Measurements from ENCODE around the gene ARMC5. TPM values are rescaled to one million over a fixed set of nuclear protein-coding genes. Genes with fewer than 3 reads are reported as not detected.
A peak's percentile ranks its signal among the peaks of the same experiment; 100 is the strongest.

The ARMC5 gene
- total and polyA plus RNA-seq, 9 of the 15 experiments (the other 6 are each of a cell fraction or from before 2014, with no cell fraction given), result 0.11 to 13.5 (median 2.1) TPM

GRCh38 chr16:31458844-31459686 is at the start of gene ARMC5 (continued):
- TF ChIP-seq E2F8 (IDR thresholded peaks at IDR 0.05; ENCODE audit: low read depth, partially characterized antibody) (peak; percentile 90), ATF4 (CRISPR knock-in tag; IDR thresholded peaks at IDR 0.05) (peak; percentile 73; the same call in 1 of the 2 replicates), ZNF354B (CRISPR knock-in tag; IDR thresholded peaks at IDR 0.05) (peak; percentile 22; the same call in 1 of the 2 replicates), GATAD2B (IDR thresholded peaks at IDR 0.05; ENCODE audit: borderline replicate concordance) (peak; percentile 54; the same call in 1 of the 2 replicates), TCF7 (IDR thresholded peaks at IDR 0.05; ENCODE audit: borderline replicate concordance) (0 out of 2 replicates have a peak, but pooled peaks have one; percentile 38), LCOR (CRISPR knock-in tag; IDR thresholded peaks at IDR 0.05) (peak; percentile 90), MTF1 (CRISPR knock-in tag; IDR thresholded peaks at IDR 0.05; ENCODE audit: borderline replicate concordance) (no peak), KDM4B (IDR thresholded peaks at IDR 0.05; ENCODE audit: borderline replicate concordance in 2 of 2, low read depth in 1 of 2) (no peak), ZNF280B (CRISPR knock-in tag; IDR thresholded peaks at IDR 0.05) (no peak), ZBTB2 (IDR thresholded peaks at IDR 0.05) (peak; percentile 10; the same call in 1 of the 2 replicates), NELFE (IDR thresholded peaks at IDR 0.05; ENCODE audit: insufficient read depth, insufficient read length) (no peak), ZNF639 (CRISPR knock-in tag; conservative IDR thresholded peaks at IDR 0.05 in 1 of 2, IDR thresholded peaks at IDR 0.05 in 1 of 2) (peak in 1 of 2 experiments; percentile 83; a peak in 2 of 4 replicates), ZNF12 (CRISPR knock-in tag; IDR thresholded peaks at IDR 0.05) (no peak; the same call in 1 of the 2 replicates), ZC3H4 (CRISPR knock-in tag; IDR thresholded peaks at IDR 0.05; ENCODE audit: borderline replicate concordance) (no peak), MCM5 (IDR thresholded peaks at IDR 0.05; ENCODE audit: low read depth) (no peak), ZFP1 (CRISPR knock-in tag; IDR thresholded peaks at IDR 0.05) (no peak), PHF20 (IDR thresholded peaks at IDR 0.05; ENCODE audit: partially characterized antibody) (peak; percentile 91)
